Stimulated activated memory B cell treated with anti-CD40 and anti-IgM and Interleukin-4, amounts not matched to agents 10 μg/mL and 1 μg/mL and 100 μg/mL, for 72 hours (primary cell): ENCODE measurements around the gene LYZL1.
"Not testable (repeated sequence)": the region's sequence is repeated elsewhere in the genome, so short reads cannot be mapped to it uniquely, and the experiment has no call there.

Experiments
- ATAC-seq: fragments of 150-1000 bp; cut with Tn5 transposase; 2 replicates; pipeline ENCODE4 v1.10.0; 2021
- H3K27ac Mint-ChIP-seq: one replicate; pipeline ENCODE4 v1.8.0; 2022; ENCODE audit warnings: mild to moderate bottlenecking, mixed read lengths
- H3K27me3 Mint-ChIP-seq: one replicate; pipeline ENCODE4 v1.8.0; 2022; ENCODE audit warnings: mixed read lengths
- H3K36me3 Mint-ChIP-seq: one replicate; pipeline ENCODE4 v1.8.0; 2022; ENCODE audit warnings: mixed read lengths
- H3K4me1 Mint-ChIP-seq: one replicate; pipeline ENCODE4 v1.8.0; 2022; ENCODE audit warnings: mixed read lengths
- H3K4me3 Mint-ChIP-seq: one replicate; pipeline ENCODE4 v1.8.0; 2022; ENCODE audit warnings: mild to moderate bottlenecking, moderate library complexity, mixed read lengths
- H3K9me3 Mint-ChIP-seq: one replicate; pipeline ENCODE4 v1.8.0; 2022; ENCODE audit warnings: mixed read lengths

Gene LYZL1

GRCh38 chr10:29288906-29289305 is at the start of gene LYZL1:
Gene LYZL1, plus strand, starts transcription at chr10:29289070. Its CDS starts 2,798 bp downstream, at chr10:29291868.
- H3K4me1 Mint-ChIP-seq, ATAC-seq, H3K27ac Mint-ChIP-seq: not testable (repeated sequence)

GRCh38 chr10:29239569-29240472 is 49.0 kb upstream of the LYZL1 start:
- Mint-ChIP-seq H3K4me1 (no peaks in the 10 kb centered on the region), H3K36me3 (no peaks in the 10 kb centered on the region), H3K4me3 (no peak overlapping the region), H3K27ac (no peak overlapping the region), H3K9me3 (peaks cover 3% of the 10 kb centered on the region), H3K27me3 (no peaks in the 10 kb centered on the region)
- no peak for ATAC-seq

More at GRCh38 chr10:29288906-29289305, at the start of gene LYZL1:
- not testable (repeated sequence) for H3K27me3 Mint-ChIP-seq, H3K4me3 Mint-ChIP-seq, H3K36me3 Mint-ChIP-seq, H3K9me3 Mint-ChIP-seq

- no peaks in the 10 kb centered on the region for H3K36me3 Mint-ChIP-seq
Measured at GRCh38 chr10:29240986-29241660, 47.7 kb upstream of the LYZL1 start.

GRCh38 chr10:29241925-29242324 is 46.9 kb upstream of the LYZL1 start:
- H3K4me1 Mint-ChIP-seq: no peaks in the 10 kb centered on the region
- H3K4me3 Mint-ChIP-seq: no peak overlapping the region
- no peak overlapping the region for H3K27ac Mint-ChIP-seq
- H3K36me3 Mint-ChIP-seq: no peaks in the 10 kb centered on the region
- peaks cover 5% of the 10 kb centered on the region for H3K9me3 Mint-ChIP-seq
- no peak for ATAC-seq
- H3K27me3 Mint-ChIP-seq: no peaks in the 10 kb centered on the region

More at GRCh38 chr10:29240986-29241660, 47.7 kb upstream of the LYZL1 start:
- ATAC-seq: no peak
- H3K9me3 Mint-ChIP-seq: peaks cover 5% of the 10 kb centered on the region
- no peaks in the 10 kb centered on the region for H3K27me3 Mint-ChIP-seq
- no peaks in the 10 kb centered on the region for H3K4me1 Mint-ChIP-seq
- no peak overlapping the region for H3K27ac Mint-ChIP-seq
- no peak overlapping the region for H3K4me3 Mint-ChIP-seq

- Mint-ChIP-seq H3K27ac (no peak overlapping the region), H3K4me3 (no peak overlapping the region), H3K4me1 (no peaks in the 10 kb centered on the region), H3K36me3 (no peaks in the 10 kb centered on the region), H3K9me3 (peaks cover 5% of the 10 kb centered on the region), H3K27me3 (no peaks in the 10 kb centered on the region)
- no peak for ATAC-seq
Measured at GRCh38 chr10:29243066-29243465, 45.8 kb upstream of the LYZL1 start.

- Mint-ChIP-seq H3K27ac (no peak overlapping the region), H3K4me1 (no peaks in the 10 kb centered on the region), H3K27me3 (no peaks in the 10 kb centered on the region), H3K9me3 (peaks cover 5% of the 10 kb centered on the region), H3K36me3 (no peaks in the 10 kb centered on the region), H3K4me3 (no peak overlapping the region)
- ATAC-seq: no peak
Measured at GRCh38 chr10:29243750-29244149, 45.1 kb upstream of the LYZL1 start.

- no peaks in the 10 kb centered on the region for H3K27me3 Mint-ChIP-seq
- H3K36me3 Mint-ChIP-seq: no peaks in the 10 kb centered on the region
Measured at GRCh38 chr10:29244978-29245377, 43.9 kb upstream of the LYZL1 start.

GRCh38 chr10:29245476-29245875 is 43.4 kb upstream of the LYZL1 start:
- Mint-ChIP-seq H3K4me1 (no peaks in the 10 kb centered on the region), H3K4me3 (no peak overlapping the region), H3K9me3 (peaks cover 5% of the 10 kb centered on the region), H3K27ac (no peak overlapping the region), H3K27me3 (no peaks in the 10 kb centered on the region), H3K36me3 (no peaks in the 10 kb centered on the region)
- no peak for ATAC-seq

More at GRCh38 chr10:29244978-29245377, 43.9 kb upstream of the LYZL1 start:
- Mint-ChIP-seq H3K27ac (no peak overlapping the region), H3K4me1 (no peaks in the 10 kb centered on the region), H3K4me3 (no peak overlapping the region), H3K9me3 (peaks cover 5% of the 10 kb centered on the region)
- no peak for ATAC-seq

- Mint-ChIP-seq H3K9me3 (peaks cover 5% of the 10 kb centered on the region), H3K27ac (no peak overlapping the region), H3K36me3 (no peaks in the 10 kb centered on the region), H3K4me3 (no peak overlapping the region), H3K4me1 (no peaks in the 10 kb centered on the region), H3K27me3 (no peaks in the 10 kb centered on the region)
- ATAC-seq: no peak
Measured at GRCh38 chr10:29246449-29246848, 42.4 kb upstream of the LYZL1 start.

GRCh38 chr10:29248158-29248557 is 40.7 kb upstream of the LYZL1 start:
- H3K27ac Mint-ChIP-seq: no peak overlapping the region
- H3K27me3 Mint-ChIP-seq: no peaks in the 10 kb centered on the region
- H3K9me3 Mint-ChIP-seq: peaks cover 2% of the 10 kb centered on the region
- H3K4me1 Mint-ChIP-seq: no peaks in the 10 kb centered on the region
- no peak for ATAC-seq
- no peak overlapping the region for H3K4me3 Mint-ChIP-seq
- no peaks in the 10 kb centered on the region for H3K36me3 Mint-ChIP-seq

GRCh38 chr10:29249018-29249417 is 39.9 kb upstream of the LYZL1 start:
- Mint-ChIP-seq H3K4me1 (no peaks in the 10 kb centered on the region), H3K27me3 (no peaks in the 10 kb centered on the region), H3K36me3 (no peaks in the 10 kb centered on the region), H3K9me3 (peaks cover 2% of the 10 kb centered on the region), H3K27ac (no peak overlapping the region), H3K4me3 (no peak overlapping the region)
- no peak for ATAC-seq

- no peak for ATAC-seq
- no peaks in the 10 kb centered on the region for H3K4me1 Mint-ChIP-seq
- H3K36me3 Mint-ChIP-seq: no peaks in the 10 kb centered on the region
- H3K27ac Mint-ChIP-seq: no peak overlapping the region
- H3K4me3 Mint-ChIP-seq: no peak overlapping the region
- H3K9me3 Mint-ChIP-seq: no peaks in the 10 kb centered on the region
- H3K27me3 Mint-ChIP-seq: no peaks in the 10 kb centered on the region
Measured at GRCh38 chr10:29250066-29250465, 38.8 kb upstream of the LYZL1 start.

- Mint-ChIP-seq H3K9me3 (no peaks in the 10 kb centered on the region), H3K4me3 (no peak overlapping the region), H3K36me3 (no peaks in the 10 kb centered on the region), H3K27ac (no peak overlapping the region), H3K27me3 (no peaks in the 10 kb centered on the region), H3K4me1 (no peaks in the 10 kb centered on the region)
- ATAC-seq: no peak
Measured at GRCh38 chr10:29252811-29253689, 35.8 kb upstream of the LYZL1 start.

- H3K27ac Mint-ChIP-seq: no peak overlapping the region
- no peaks in the 10 kb centered on the region for H3K36me3 Mint-ChIP-seq
- no peak overlapping the region for H3K4me3 Mint-ChIP-seq
- H3K27me3 Mint-ChIP-seq: no peaks in the 10 kb centered on the region
- no peaks in the 10 kb centered on the region for H3K4me1 Mint-ChIP-seq
- ATAC-seq: no peak
- peaks cover 3% of the 10 kb centered on the region for H3K9me3 Mint-ChIP-seq
Measured at GRCh38 chr10:29253690-29254029, 35.2 kb upstream of the LYZL1 start.
